HFFc6 (cell line): ENCODE results near the gene ZNF343. TPM values are rescaled to one million over a fixed set of nuclear protein-coding genes. Genes with fewer than 3 reads are reported as not detected.
"Not testable (repeated sequence)": the region's sequence is repeated elsewhere in the genome, so short reads cannot be mapped to it uniquely, and the experiment has no call there.

Experiments used
- DNase-seq: peaks from one replicate; pipeline ENCODE4 v3.0.0-alpha.2; 2018
- H3K27ac Mint-ChIP-seq: 2 replicates; pipeline ENCODE4 v1.8.0; 2020; ENCODE audit warnings: mild to moderate bottlenecking, mixed read lengths
- H3K27me3 Mint-ChIP-seq: 2 replicates; pipeline ENCODE4 v1.8.0; 2021; ENCODE audit warnings: mild to moderate bottlenecking, moderate library complexity, mixed read lengths; ENCODE audit not compliant: insufficient read depth
- H3K36me3 Mint-ChIP-seq: 2 replicates; pipeline ENCODE4 v1.8.0; 2021; ENCODE audit warnings: low read depth, mixed read lengths
- H3K4me1 Mint-ChIP-seq: 2 replicates; pipeline ENCODE4 v1.8.0; 2020; ENCODE audit warnings: low read depth, mixed read lengths
- H3K4me3 Mint-ChIP-seq: 2 replicates; pipeline ENCODE4 v1.8.0; 2020; ENCODE audit warnings: mild to moderate bottlenecking, moderate library complexity, mixed read lengths
- H3K9me3 Mint-ChIP-seq: 2 replicates; pipeline ENCODE4 v1.8.0; 2020; ENCODE audit warnings: mild to moderate bottlenecking, mixed read lengths
- CTCF ChIP-seq: fragments of 200-600 bp; sonication (generic); IDR thresholded peaks from 2 replicates; pipeline ENCODE4 v1.5.0; 2021; ENCODE audit warnings: antibody characterized with exemption, mild to moderate bottlenecking
- total RNA-seq, 6 experiments: library from RNA; stranded (reverse); fragmentation: NEBNext Ultra II Directional; extraction: Animal tissue kit (Norgen Biotek cat#: 25700); gene quantifications; 2 replicates in 1 of 6; 3 replicates in 5 of 6; pipeline ENCODE4 v1.2.3, GENCODE V29; 2021

ZNF343 gene
- total RNA-seq, 6 experiments from 2014 or later = 6.4 to 9.4 (median 8.8) TPM

DNA sequence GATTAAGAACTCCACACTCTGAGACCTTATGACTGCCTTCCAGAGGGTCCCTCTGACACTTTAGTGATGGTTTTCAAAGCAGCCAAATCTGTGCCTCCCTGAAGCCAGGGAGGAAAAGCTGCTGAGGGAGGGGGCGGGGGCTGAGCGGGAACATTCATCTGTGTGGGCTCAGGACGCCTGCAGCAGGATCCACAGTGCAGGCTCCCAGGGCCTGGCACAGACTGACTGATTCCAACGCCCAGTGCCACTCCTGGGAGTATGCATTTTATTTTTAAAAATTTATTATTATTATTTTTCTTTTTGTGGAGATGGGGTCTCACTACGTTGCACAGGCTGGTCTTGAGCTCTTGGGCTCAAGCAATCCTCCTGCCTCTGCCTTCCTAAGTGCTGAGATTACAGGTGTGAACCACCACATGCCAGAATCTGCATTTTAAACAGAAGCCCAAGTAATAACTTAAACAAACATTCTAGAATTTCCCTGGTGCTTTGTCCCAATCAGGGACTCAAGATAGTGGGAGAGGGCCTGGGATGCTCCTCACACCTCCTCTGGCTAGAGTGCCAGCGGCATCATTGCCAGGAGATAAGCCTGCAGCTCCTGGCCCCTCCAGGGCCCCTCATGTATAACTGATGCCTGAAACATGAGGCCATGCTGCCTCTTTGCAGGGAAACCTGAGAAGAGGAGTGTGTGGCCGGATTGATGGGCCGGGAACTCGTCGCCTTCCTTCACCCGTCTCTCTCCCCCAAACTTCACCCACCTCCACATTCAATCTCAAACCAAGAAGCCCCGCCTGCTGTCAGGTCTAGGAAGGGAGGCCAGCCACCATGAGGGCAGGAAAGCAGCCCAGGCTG is 27.2 kb upstream of the ZNF343 start:
- Mint-ChIP-seq H3K9me3 (no peaks in the 10 kb centered on the region), H3K36me3 (no peaks in the 10 kb centered on the region; the same call in 1 of the 2 replicates), H3K27me3 (peaks cover 63% of the 10 kb centered on the region), H3K27ac (no peak overlapping the region), H3K4me3 (no peak overlapping the region), H3K4me1 (no peaks in the 10 kb centered on the region)
- no peak for TF ChIP-seq CTCF
- DNase-seq = no peak

DNA sequence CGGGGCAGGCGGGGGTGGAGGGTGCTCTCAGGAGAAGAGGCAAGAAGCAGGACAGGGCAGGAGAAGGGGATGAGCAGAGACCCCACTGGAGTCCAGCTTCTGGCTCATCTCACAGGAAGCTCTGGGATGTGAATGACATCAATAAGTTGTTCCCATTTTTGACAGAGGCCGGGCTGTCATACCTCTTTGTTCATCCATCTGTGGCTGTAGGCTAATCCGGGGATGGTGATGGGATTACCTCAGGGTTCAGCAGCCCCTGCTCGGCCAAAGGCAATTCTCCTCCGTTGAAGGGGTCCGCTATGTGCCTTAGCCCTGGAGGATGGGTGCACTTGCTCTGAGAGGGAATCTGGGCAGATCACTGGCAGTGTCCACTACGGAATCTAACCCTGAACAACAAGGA is 24.4 kb upstream of the ZNF343 start:
- H3K4me3 Mint-ChIP-seq = no peak overlapping the region
- peaks cover 49% of the 10 kb centered on the region for H3K27me3 Mint-ChIP-seq
- no peak for TF ChIP-seq CTCF
- no peak for DNase-seq
- H3K36me3 Mint-ChIP-seq = no peaks in the 10 kb centered on the region; the same call in 1 of the 2 replicates
- H3K4me1 Mint-ChIP-seq = no peaks in the 10 kb centered on the region
- no peak overlapping the region for H3K27ac Mint-ChIP-seq
- H3K9me3 Mint-ChIP-seq = no peaks in the 10 kb centered on the region

GRCh38 chr20:2528671-2529271 is 20.1 kb upstream of the ZNF343 start:
- Mint-ChIP-seq H3K4me3 (no peak overlapping the region), H3K36me3 (no peaks in the 10 kb centered on the region), H3K27me3 (peaks cover 27% of the 10 kb centered on the region), H3K27ac (no peak overlapping the region), H3K9me3 (no peaks in the 10 kb centered on the region), H3K4me1 (peaks cover 10% of the 10 kb centered on the region)
- no peak for TF ChIP-seq CTCF
- DNase-seq = no peak

GRCh38 chr20:2527762-2528161 is 19.0 kb upstream of the ZNF343 start:
- Mint-ChIP-seq H3K4me3 (no peak overlapping the region), H3K36me3 (no peaks in the 10 kb centered on the region), H3K4me1 (peaks cover 13% of the 10 kb centered on the region), H3K27ac (no peak overlapping the region), H3K9me3 (no peaks in the 10 kb centered on the region), H3K27me3 (peaks cover 20% of the 10 kb centered on the region)
- DNase-seq = no peak
- no peak for TF ChIP-seq CTCF

DNA sequence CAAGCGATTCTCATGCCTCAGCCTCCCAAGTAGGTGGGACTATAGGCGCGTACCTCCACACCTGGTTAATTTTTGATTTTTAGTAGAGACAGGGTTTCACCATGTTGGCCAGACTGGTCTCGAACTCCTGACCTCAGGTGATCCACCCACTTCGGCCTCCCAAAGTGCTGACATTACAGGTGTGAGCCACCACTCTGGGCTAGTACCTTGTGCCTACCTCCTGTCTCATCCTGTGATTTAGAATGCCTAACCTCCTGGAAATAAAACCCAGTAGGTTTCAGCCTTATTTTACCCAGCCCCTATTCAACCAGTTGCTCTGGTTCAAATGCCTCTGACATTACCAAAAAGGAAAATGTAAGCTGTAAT is 17.5 kb upstream of the ZNF343 start:
- Mint-ChIP-seq H3K4me1 (peaks cover 15% of the 10 kb centered on the region), H3K27me3 (peaks cover 20% of the 10 kb centered on the region)
- not testable (repeated sequence) for DNase-seq, H3K27ac Mint-ChIP-seq, H3K9me3 Mint-ChIP-seq, H3K4me3 Mint-ChIP-seq, H3K36me3 Mint-ChIP-seq
